ENCODE measurements around the gene LRRFIP2.

Gene LRRFIP2

GRCh38 chr3:37145611-37146010, 28.8 kb downstream of the LRRFIP2 start:
- ATAC-seq (replicated peaks) (no peak), DNase-seq (no peak)
- H3K4me1 Mint-ChIP-seq, result peaks cover 13 to 20% of the 10 kb centered on the region in 2 donors
- H3K27ac Mint-ChIP-seq, result no peak overlapping the region
- H3K27me3 Mint-ChIP-seq, result no peaks in the 10 kb centered on the region
- H3K4me3 Mint-ChIP-seq, result no peak overlapping the region
- H3K36me3 Mint-ChIP-seq, result peaks cover 29 to 35% of the 10 kb centered on the region in 2 donors
- H3K9me3 Mint-ChIP-seq, result peaks cover 0 to 2% of the 10 kb centered on the region in 2 donors

- peaks cover 29 to 35% of the 10 kb centered on the region in 2 donors for H3K36me3 Mint-ChIP-seq
- no peaks in the 10 kb centered on the region for H3K27me3 Mint-ChIP-seq
- ATAC-seq (replicated peaks), result no peak
- H3K9me3 Mint-ChIP-seq, result peaks cover 0 to 2% of the 10 kb centered on the region in 2 donors
- no peak overlapping the region for H3K27ac Mint-ChIP-seq
- no peak overlapping the region for H3K4me3 Mint-ChIP-seq
- peaks cover 13 to 20% of the 10 kb centered on the region in 2 donors for H3K4me1 Mint-ChIP-seq
- no peak for DNase-seq
Observed at GRCh38 chr3:37144806-37145205, 29.6 kb downstream of the LRRFIP2 start.

GRCh38 chr3:37143821-37144220, 30.6 kb downstream of the LRRFIP2 start:
- no peak for ATAC-seq (replicated peaks)
- H3K9me3 Mint-ChIP-seq, result peaks cover 0 to 2% of the 10 kb centered on the region in 2 donors
- no peaks in the 10 kb centered on the region for H3K27me3 Mint-ChIP-seq
- no peak overlapping the region for H3K4me3 Mint-ChIP-seq
- H3K4me1 Mint-ChIP-seq, result peaks cover 13 to 20% of the 10 kb centered on the region in 2 donors
- H3K36me3 Mint-ChIP-seq, result peaks cover 29 to 35% of the 10 kb centered on the region in 2 donors
- H3K27ac Mint-ChIP-seq, result no peak overlapping the region
- DNase-seq, result no peak

GRCh38 chr3:37141676-37142075, 32.7 kb downstream of the LRRFIP2 start:
- H3K27me3 Mint-ChIP-seq, result no peaks in the 10 kb centered on the region

GRCh38 chr3:37140899-37141541, 33.4 kb downstream of the LRRFIP2 start:
- Mint-ChIP-seq H3K4me1 (peaks cover 6 to 7% of the 10 kb centered on the region in 2 donors), H3K36me3 (peaks cover 19 to 30% of the 10 kb centered on the region in 2 donors), H3K27me3 (no peaks in the 10 kb centered on the region), H3K4me3 (no peak overlapping the region), H3K9me3 (peaks cover 0 to 2% of the 10 kb centered on the region in 2 donors), H3K27ac (no peak overlapping the region)
- ATAC-seq (replicated peaks) (no peak), DNase-seq (no peak)

More at GRCh38 chr3:37141676-37142075, 32.7 kb downstream of the LRRFIP2 start:
- ATAC-seq (replicated peaks) (no peak), DNase-seq (no peak)
- Mint-ChIP-seq H3K4me3 (no peak overlapping the region), H3K4me1 (peaks cover 6 to 12% of the 10 kb centered on the region in 2 donors), H3K9me3 (peaks cover 0 to 2% of the 10 kb centered on the region in 2 donors), H3K27ac (no peak overlapping the region), H3K36me3 (peaks cover 24 to 35% of the 10 kb centered on the region in 2 donors)

- H3K4me1 Mint-ChIP-seq, result peaks cover 0 to 5% of the 10 kb centered on the region in 2 donors
- DNase-seq (no peak), ATAC-seq (replicated peaks) (peak in 1 of 2 donors; percentile 46)
- H3K27me3 Mint-ChIP-seq, result no peaks in the 10 kb centered on the region
- H3K9me3 Mint-ChIP-seq, result peaks cover 0 to 2% of the 10 kb centered on the region in 2 donors
- H3K4me3 Mint-ChIP-seq, result no peak overlapping the region
- H3K36me3 Mint-ChIP-seq, result peaks cover 15 to 26% of the 10 kb centered on the region in 2 donors
- H3K27ac Mint-ChIP-seq, result no peak overlapping the region
Observed at GRCh38 chr3:37139567-37140052, 34.8 kb downstream of the LRRFIP2 start.

- Mint-ChIP-seq H3K36me3 (peaks cover 10 to 20% of the 10 kb centered on the region in 2 donors), H3K27ac (no peak overlapping the region)
Observed at GRCh38 chr3:37138816-37139215, 35.6 kb downstream of the LRRFIP2 start.

GRCh38 chr3:37137516-37137915, 36.9 kb downstream of the LRRFIP2 start:
- Mint-ChIP-seq H3K9me3 (no peaks in the 10 kb centered on the region), H3K4me3 (no peak overlapping the region), H3K27me3 (no peaks in the 10 kb centered on the region), H3K27ac (no peak overlapping the region), H3K4me1 (peaks cover 5% of the 10 kb centered on the region in 2 donors), H3K36me3 (peaks cover 6 to 12% of the 10 kb centered on the region in 2 donors)
- DNase-seq, result no peak
- no peak for ATAC-seq (replicated peaks)

More at GRCh38 chr3:37138816-37139215, 35.6 kb downstream of the LRRFIP2 start:
- Mint-ChIP-seq H3K4me3 (no peak overlapping the region), H3K27me3 (no peaks in the 10 kb centered on the region), H3K9me3 (peaks cover 0 to 2% of the 10 kb centered on the region in 2 donors), H3K4me1 (peaks cover 0 to 5% of the 10 kb centered on the region in 2 donors)
- no peak for ATAC-seq (replicated peaks)
- no peak for DNase-seq

GRCh38 chr3:37136067-37136466, 38.3 kb downstream of the LRRFIP2 start:
- DNase-seq (no peak), ATAC-seq (replicated peaks) (no peak)
- Mint-ChIP-seq H3K27me3 (no peaks in the 10 kb centered on the region), H3K27ac (no peak overlapping the region), H3K4me1 (peaks cover 5% of the 10 kb centered on the region in 2 donors), H3K36me3 (peaks cover 4 to 17% of the 10 kb centered on the region in 2 donors), H3K9me3 (no peaks in the 10 kb centered on the region), H3K4me3 (no peak overlapping the region)

- Mint-ChIP-seq H3K9me3 (no peaks in the 10 kb centered on the region), H3K27ac (no peak overlapping the region), H3K36me3 (peaks cover 4 to 21% of the 10 kb centered on the region in 2 donors), H3K27me3 (no peaks in the 10 kb centered on the region), H3K4me1 (peaks cover 5% of the 10 kb centered on the region in 2 donors), H3K4me3 (no peak overlapping the region)
- DNase-seq (no peak), ATAC-seq (replicated peaks) (no peak)
Observed at GRCh38 chr3:37135561-37135960, 38.8 kb downstream of the LRRFIP2 start.

- Mint-ChIP-seq H3K9me3 (no peaks in the 10 kb centered on the region), H3K4me1 (peaks cover 0 to 5% of the 10 kb centered on the region in 2 donors), H3K36me3 (peaks cover 8 to 29% of the 10 kb centered on the region in 2 donors), H3K4me3 (no peak overlapping the region), H3K27ac (no peak overlapping the region), H3K27me3 (no peaks in the 10 kb centered on the region)
- DNase-seq, result no peak
- ATAC-seq (replicated peaks), result no peak
Observed at GRCh38 chr3:37132334-37132733, 42.0 kb downstream of the LRRFIP2 start.

- H3K36me3 Mint-ChIP-seq, result peaks cover 10 to 32% of the 10 kb centered on the region in 2 donors
- H3K4me3 Mint-ChIP-seq, result no peak overlapping the region
- no peaks in the 10 kb centered on the region for H3K9me3 Mint-ChIP-seq
- H3K4me1 Mint-ChIP-seq, result peaks cover 0 to 5% of the 10 kb centered on the region in 2 donors
- ATAC-seq (replicated peaks) (no peak), DNase-seq (no peak)
- H3K27ac Mint-ChIP-seq, result no peak overlapping the region
- no peaks in the 10 kb centered on the region for H3K27me3 Mint-ChIP-seq
Observed at GRCh38 chr3:37131860-37132144, 42.6 kb downstream of the LRRFIP2 start.

GRCh38 chr3:37130984-37131859, 43.2 kb downstream of the LRRFIP2 start:
- peaks cover 0 to 5% of the 10 kb centered on the region in 2 donors for H3K4me1 Mint-ChIP-seq
- no peaks in the 10 kb centered on the region for H3K9me3 Mint-ChIP-seq
- H3K27me3 Mint-ChIP-seq, result no peaks in the 10 kb centered on the region
- peaks cover 13 to 32% of the 10 kb centered on the region in 2 donors for H3K36me3 Mint-ChIP-seq
- H3K4me3 Mint-ChIP-seq, result no peak overlapping the region
- H3K27ac Mint-ChIP-seq, result no peak overlapping the region
- no peak for ATAC-seq (replicated peaks)
- no peak for DNase-seq

GRCh38 chr3:37130448-37130847, 43.9 kb downstream of the LRRFIP2 start:
- peaks cover 0 to 5% of the 10 kb centered on the region in 2 donors for H3K4me1 Mint-ChIP-seq
- no peaks in the 10 kb centered on the region for H3K9me3 Mint-ChIP-seq
- no peak overlapping the region for H3K4me3 Mint-ChIP-seq
- no peak overlapping the region for H3K27ac Mint-ChIP-seq
- no peaks in the 10 kb centered on the region for H3K27me3 Mint-ChIP-seq
- DNase-seq (no peak), ATAC-seq (replicated peaks) (no peak)
- peaks cover 13 to 29% of the 10 kb centered on the region in 2 donors for H3K36me3 Mint-ChIP-seq
